HEK293 (cell line): ENCODE measurements around the gene RND1.

ENCODE experiments used
- CTCF ChIA-PET: fragments of 350-600 bp; formaldehyde crosslinking; extraction: SDS; loops from one replicate; lab custom pipeline; 2021; ENCODE audit warnings: antibody characterized with exemption; lab: Yijun Ruan, JAX
- POLR2A ChIA-PET: fragments of 300-600 bp; formaldehyde crosslinking; extraction: SDS; loops from one replicate; lab custom pipeline; 2020; ENCODE audit warnings: antibody characterized with exemption, inconsistent platforms; lab: Yijun Ruan, JAX
- H3K27ac ChIP-seq: fragments of 200-500 bp; sonication (Bioruptor generic); 2 replicates; pipeline ENCODE4 v1.5.1; 2014; ENCODE audit warnings: low read depth, low read length, control low read depth, inconsistent platforms; ENCODE audit errors: extremely low read depth
- H3K36me3 ChIP-seq, 2 experiments: fragments of 200-500 bp in 1 of 2; sonication (Bioruptor generic) in 1 of 2; 1 replicate in 1 of 2; 2 replicates in 1 of 2; pipeline ENCODE4 v1.5.1; 2014 to 2017; ENCODE audit warnings: inconsistent platforms in 2 of 2, low read length in 2 of 2; ENCODE audit not compliant: control insufficient read depth in 2 of 2, insufficient read depth in 1 of 2
- H3K4me1 ChIP-seq: fragments of 200-500 bp; sonication (Bioruptor generic); 2 replicates; pipeline ENCODE4 v1.5.1; 2014; ENCODE audit warnings: mild to moderate bottlenecking, low read length, inconsistent platforms; ENCODE audit not compliant: control insufficient read depth, insufficient read depth
- H3K4me3 ChIP-seq: 2 replicates; pipeline ENCODE4 v1.5.1; 2011; ENCODE audit warnings: low read depth, mild to moderate bottlenecking, control low read depth, low read length, moderate library complexity
- H3K9me3 ChIP-seq: fragments of 200-500 bp; sonication (Bioruptor generic); 2 replicates; pipeline ENCODE4 v1.5.1; 2014; ENCODE audit warnings: low read depth, low read length, inconsistent platforms; ENCODE audit not compliant: control insufficient read depth, insufficient read depth
- BCL11B ChIP-seq: fragments of 450-650 bp; formaldehyde crosslinking; IDR thresholded peaks from 2 replicates; pipeline ENCODE4 v1.5.1; 2016; ENCODE audit warnings: low read depth, missing biosample characterization, missing genetic modification characterization
- GLIS1 ChIP-seq: fragments of 450-650 bp; formaldehyde crosslinking; IDR thresholded peaks from 2 replicates; pipeline ENCODE4 v1.5.1; 2016; ENCODE audit warnings: missing biosample characterization, missing genetic modification characterization
- GLIS2 ChIP-seq: fragments of 450-650 bp; formaldehyde crosslinking; IDR thresholded peaks from 2 replicates; pipeline ENCODE4 v1.5.1; 2016; ENCODE audit warnings: missing biosample characterization, missing genetic modification characterization
- IKZF3 ChIP-seq: fragments of 450-650 bp; IDR thresholded peaks from 2 replicates; pipeline ENCODE4 v1.5.0; 2018; ENCODE audit warnings: missing biosample characterization, mild to moderate bottlenecking, missing genetic modification characterization, moderate library complexity
- OVOL3 ChIP-seq: fragments of 450-650 bp; formaldehyde crosslinking; IDR thresholded peaks from 2 replicates; pipeline ENCODE4 v1.5.1; 2016; ENCODE audit warnings: missing biosample characterization, missing genetic modification characterization
- SCRT2 ChIP-seq: fragments of 450-650 bp; formaldehyde crosslinking; IDR thresholded peaks from 2 replicates; pipeline ENCODE4 v1.5.1; 2016; ENCODE audit warnings: missing biosample characterization, missing genetic modification characterization
- ZBTB17 ChIP-seq: fragments of 450-650 bp; formaldehyde crosslinking; IDR thresholded peaks from 2 replicates; pipeline ENCODE4 v1.5.1; 2016; ENCODE audit warnings: missing biosample characterization, missing genetic modification characterization
- ZFHX2 ChIP-seq: fragments of 450-650 bp; formaldehyde crosslinking; conservative IDR thresholded peaks from 2 replicates; pipeline ENCODE4 v1.5.1; 2016; ENCODE audit warnings: missing biosample characterization, missing genetic modification characterization
- ZNF114 ChIP-seq: fragments of 450-650 bp; formaldehyde crosslinking; IDR thresholded peaks from 2 replicates; pipeline ENCODE4 v1.5.0; 2017; ENCODE audit warnings: missing biosample characterization, missing genetic modification characterization
- ZNF121 ChIP-seq: fragments of 450-650 bp; formaldehyde crosslinking; IDR thresholded peaks from 2 replicates; pipeline ENCODE4 v1.5.1; 2016; ENCODE audit warnings: missing biosample characterization, missing genetic modification characterization
- ZNF16 ChIP-seq: fragments of 450-650 bp; formaldehyde crosslinking; IDR thresholded peaks from 2 replicates; pipeline ENCODE4 v1.5.1; 2016; ENCODE audit warnings: low read depth, missing biosample characterization, missing genetic modification characterization
- ZNF19 ChIP-seq: fragments of 450-650 bp; formaldehyde crosslinking; IDR thresholded peaks from 2 replicates; pipeline ENCODE4; 2016; ENCODE audit warnings: missing biosample characterization, missing genetic modification characterization, low read depth
- ZNF202 ChIP-seq: fragments of 450-650 bp; formaldehyde crosslinking; IDR thresholded peaks from 2 replicates; pipeline ENCODE4 v1.5.1; 2016; ENCODE audit warnings: missing biosample characterization, missing genetic modification characterization, borderline replicate concordance
- ZNF211 ChIP-seq: fragments of 450-650 bp; formaldehyde crosslinking; IDR thresholded peaks from 2 replicates; pipeline ENCODE4 v1.5.1; 2016; ENCODE audit warnings: low read depth, missing biosample characterization, missing genetic modification characterization
- ZNF23 ChIP-seq: fragments of 450-650 bp; formaldehyde crosslinking; IDR thresholded peaks from 2 replicates; pipeline ENCODE4 v1.5.1; 2016; ENCODE audit warnings: missing biosample characterization, missing genetic modification characterization, borderline replicate concordance
- ZNF248 ChIP-seq: fragments of 450-650 bp; formaldehyde crosslinking; IDR thresholded peaks from 2 replicates; pipeline ENCODE4 v1.5.1; 2017; ENCODE audit warnings: missing biosample characterization, missing genetic modification characterization
- ZNF266 ChIP-seq: fragments of 450-650 bp; formaldehyde crosslinking; IDR thresholded peaks from 2 replicates; pipeline ENCODE4 v1.5.1; 2016; ENCODE audit warnings: missing biosample characterization, missing genetic modification characterization, low read depth
- ZNF335 ChIP-seq: fragments of 450-650 bp; formaldehyde crosslinking; conservative IDR thresholded peaks from 2 replicates; pipeline ENCODE4 v1.5.1; 2016; ENCODE audit warnings: missing biosample characterization, missing genetic modification characterization
- ZNF433 ChIP-seq: fragments of 450-650 bp; formaldehyde crosslinking; IDR thresholded peaks from 2 replicates; pipeline ENCODE4 v1.5.1; 2016; ENCODE audit warnings: missing biosample characterization, missing genetic modification characterization, low read depth
- ZNF529 ChIP-seq: fragments of 450-650 bp; formaldehyde crosslinking; IDR thresholded peaks from 2 replicates; pipeline ENCODE4 v1.5.1; 2017; ENCODE audit warnings: missing genetic modification characterization, missing biosample characterization; ENCODE audit not compliant: insufficient replicate concordance
- ZNF548 ChIP-seq: fragments of 450-650 bp; formaldehyde crosslinking; IDR thresholded peaks from 2 replicates; pipeline ENCODE4 v1.5.1; 2016; ENCODE audit warnings: missing biosample characterization, missing genetic modification characterization
- ZNF624 ChIP-seq: fragments of 450-650 bp; formaldehyde crosslinking; IDR thresholded peaks from 2 replicates; pipeline ENCODE4 v1.5.1; 2017; ENCODE audit warnings: missing biosample characterization, missing genetic modification characterization
- ZNF658 ChIP-seq: fragments of 450-650 bp; formaldehyde crosslinking; IDR thresholded peaks from 2 replicates; pipeline ENCODE4; 2016; ENCODE audit warnings: missing biosample characterization, missing genetic modification characterization
- ZNF701 ChIP-seq: fragments of 450-650 bp; formaldehyde crosslinking; IDR thresholded peaks from 2 replicates; pipeline ENCODE4 v1.5.1; 2016; ENCODE audit warnings: missing biosample characterization, missing genetic modification characterization
- ZNF791 ChIP-seq: fragments of 450-650 bp; formaldehyde crosslinking; IDR thresholded peaks from 2 replicates; pipeline ENCODE4 v1.5.1; 2016; ENCODE audit warnings: missing biosample characterization, missing genetic modification characterization
- TF ChIP-seq, protein P1 (sequence below): fragments of 450-650 bp; formaldehyde crosslinking; IDR thresholded peaks from 2 replicates; pipeline ENCODE4 v1.5.1; 2016; ENCODE audit warnings: missing biosample characterization, missing genetic modification characterization
- TF ChIP-seq, protein P2 (sequence below): fragments of 450-650 bp; formaldehyde crosslinking; IDR thresholded peaks from 2 replicates; pipeline ENCODE4 v1.5.1; 2016; ENCODE audit warnings: missing biosample characterization, missing genetic modification characterization
- TF ChIP-seq, protein P3 (sequence below): fragments of 450-650 bp; formaldehyde crosslinking; optimal IDR thresholded peaks from 2 replicates; pipeline ENCODE3; 2016; ENCODE audit warnings: missing biosample characterization, mild to moderate bottlenecking, missing genetic modification characterization
- TF ChIP-seq, protein P4 (sequence below): fragments of 450-650 bp; formaldehyde crosslinking; IDR thresholded peaks from 2 replicates; pipeline ENCODE4 v1.5.1; 2017; ENCODE audit warnings: missing biosample characterization, missing genetic modification characterization
- TF ChIP-seq, protein P5 (sequence below): fragments of 450-650 bp; formaldehyde crosslinking; IDR thresholded peaks from 2 replicates; pipeline ENCODE4 v1.5.1; 2016; ENCODE audit warnings: missing biosample characterization, missing genetic modification characterization

RND1 gene

DNA sequence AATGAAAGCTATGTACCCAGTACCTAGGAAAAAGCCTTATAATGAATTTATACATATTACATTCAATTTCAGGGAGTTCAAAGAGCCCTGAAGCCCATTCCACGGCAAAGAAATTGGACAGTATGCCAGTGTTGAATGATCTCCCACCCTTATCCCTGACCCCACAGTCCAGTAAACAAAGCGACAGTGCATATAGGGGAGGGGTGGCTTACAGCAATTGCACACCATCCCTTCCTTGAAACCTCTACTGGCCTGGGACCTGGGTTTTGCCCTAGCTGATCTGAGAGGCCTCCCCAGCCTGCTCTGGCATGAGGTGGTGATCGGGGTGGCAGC, 17.3 kb upstream of the RND1 start (continued):
- TF ChIP-seq GLIS1 = no peak

DNA sequence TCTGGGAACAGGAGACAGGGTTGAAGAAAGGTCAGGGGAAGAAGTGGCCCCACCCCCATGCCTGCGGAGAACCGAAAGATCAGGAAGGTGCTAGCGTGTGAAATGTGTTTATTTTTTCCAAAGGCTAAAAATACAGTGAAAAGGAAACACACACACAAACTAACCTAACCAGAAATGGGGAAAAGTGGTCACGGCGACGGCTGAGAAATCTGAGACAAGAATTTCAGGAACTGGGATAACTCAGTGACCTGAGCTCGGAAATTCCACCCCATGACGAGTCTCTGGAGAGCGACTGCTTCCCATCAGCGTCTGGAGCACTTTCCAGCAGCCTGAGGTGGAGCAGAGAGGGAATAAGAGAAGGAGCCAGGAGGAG, 16.6 kb upstream of the RND1 start:
- POLR2A ChIA-PET = interaction anchor here (1.1 to 3.4 kb wide), 2 partner anchors 17 to 29 kb away, joined by 5 to 24 read pairs; partner anchors contain the start of gene RND1
- H3K4me3 ChIP-seq = no peak overlapping the region
- H3K36me3 ChIP-seq = no peaks in the 10 kb centered on the region
- CTCF ChIA-PET = interaction anchor here (0.9 to 8.3 kb wide), 4 partner anchors 9 to 115 kb away, joined by 3 to 64 read pairs (median 22); partner anchors contain the start of gene DDX23
- no peak overlapping the region for H3K27ac ChIP-seq
- H3K9me3 ChIP-seq = no peaks in the 10 kb centered on the region
- H3K4me1 ChIP-seq = peaks cover 20% of the 10 kb centered on the region
- TF ChIP-seq ZNF121 (tag by site-specific recombination) (no peak), ZNF202 (tag by site-specific recombination) (no peak), ZBTB17 (tag by site-specific recombination) (peak; percentile 85), OVOL3 (tag by site-specific recombination) (no peak), ZNF791 (tag by site-specific recombination) (no peak), ZNF16 (no peak), ZNF701 (no peak), ZNF114 (no peak), ZNF658 (tag by site-specific recombination) (no peak), GLIS2 (no peak), SCRT2 (no peak), ZNF23 (tag by site-specific recombination) (no peak), ZNF433 (tag by site-specific recombination) (no peak), ZNF248 (tag by site-specific recombination) (no peak), BCL11B (tag by site-specific recombination) (no peak), ZFHX2 (no peak), ZNF19 (no peak), ZNF335 (peak; percentile 28; the same call in 1 of the 2 replicates), IKZF3 (tag by site-specific recombination) (0 out of 2 replicates have a peak, but pooled peaks have one; percentile 31), ZNF624 (tag by site-specific recombination) (no peak), ZNF211 (tag by site-specific recombination) (no peak), ZNF548 (tag by site-specific recombination) (no peak), ZNF266 (tag by site-specific recombination) (no peak), ZNF529 (tag by site-specific recombination) (no peak)
- TF ChIP-seq, protein P1, sequence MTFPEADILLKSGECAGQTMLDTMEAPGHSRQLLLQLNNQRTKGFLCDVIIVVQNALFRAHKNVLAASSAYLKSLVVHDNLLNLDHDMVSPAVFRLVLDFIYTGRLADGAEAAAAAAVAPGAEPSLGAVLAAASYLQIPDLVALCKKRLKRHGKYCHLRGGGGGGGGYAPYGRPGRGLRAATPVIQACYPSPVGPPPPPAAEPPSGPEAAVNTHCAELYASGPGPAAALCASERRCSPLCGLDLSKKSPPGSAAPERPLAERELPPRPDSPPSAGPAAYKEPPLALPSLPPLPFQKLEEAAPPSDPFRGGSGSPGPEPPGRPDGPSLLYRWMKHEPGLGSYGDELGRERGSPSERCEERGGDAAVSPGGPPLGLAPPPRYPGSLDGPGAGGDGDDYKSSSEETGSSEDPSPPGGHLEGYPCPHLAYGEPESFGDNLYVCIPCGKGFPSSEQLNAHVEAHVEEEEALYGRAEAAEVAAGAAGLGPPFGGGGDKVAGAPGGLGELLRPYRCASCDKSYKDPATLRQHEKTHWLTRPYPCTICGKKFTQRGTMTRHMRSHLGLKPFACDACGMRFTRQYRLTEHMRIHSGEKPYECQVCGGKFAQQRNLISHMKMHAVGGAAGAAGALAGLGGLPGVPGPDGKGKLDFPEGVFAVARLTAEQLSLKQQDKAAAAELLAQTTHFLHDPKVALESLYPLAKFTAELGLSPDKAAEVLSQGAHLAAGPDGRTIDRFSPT (tag by site-specific recombination) = no peak
- TF ChIP-seq, protein P2, sequence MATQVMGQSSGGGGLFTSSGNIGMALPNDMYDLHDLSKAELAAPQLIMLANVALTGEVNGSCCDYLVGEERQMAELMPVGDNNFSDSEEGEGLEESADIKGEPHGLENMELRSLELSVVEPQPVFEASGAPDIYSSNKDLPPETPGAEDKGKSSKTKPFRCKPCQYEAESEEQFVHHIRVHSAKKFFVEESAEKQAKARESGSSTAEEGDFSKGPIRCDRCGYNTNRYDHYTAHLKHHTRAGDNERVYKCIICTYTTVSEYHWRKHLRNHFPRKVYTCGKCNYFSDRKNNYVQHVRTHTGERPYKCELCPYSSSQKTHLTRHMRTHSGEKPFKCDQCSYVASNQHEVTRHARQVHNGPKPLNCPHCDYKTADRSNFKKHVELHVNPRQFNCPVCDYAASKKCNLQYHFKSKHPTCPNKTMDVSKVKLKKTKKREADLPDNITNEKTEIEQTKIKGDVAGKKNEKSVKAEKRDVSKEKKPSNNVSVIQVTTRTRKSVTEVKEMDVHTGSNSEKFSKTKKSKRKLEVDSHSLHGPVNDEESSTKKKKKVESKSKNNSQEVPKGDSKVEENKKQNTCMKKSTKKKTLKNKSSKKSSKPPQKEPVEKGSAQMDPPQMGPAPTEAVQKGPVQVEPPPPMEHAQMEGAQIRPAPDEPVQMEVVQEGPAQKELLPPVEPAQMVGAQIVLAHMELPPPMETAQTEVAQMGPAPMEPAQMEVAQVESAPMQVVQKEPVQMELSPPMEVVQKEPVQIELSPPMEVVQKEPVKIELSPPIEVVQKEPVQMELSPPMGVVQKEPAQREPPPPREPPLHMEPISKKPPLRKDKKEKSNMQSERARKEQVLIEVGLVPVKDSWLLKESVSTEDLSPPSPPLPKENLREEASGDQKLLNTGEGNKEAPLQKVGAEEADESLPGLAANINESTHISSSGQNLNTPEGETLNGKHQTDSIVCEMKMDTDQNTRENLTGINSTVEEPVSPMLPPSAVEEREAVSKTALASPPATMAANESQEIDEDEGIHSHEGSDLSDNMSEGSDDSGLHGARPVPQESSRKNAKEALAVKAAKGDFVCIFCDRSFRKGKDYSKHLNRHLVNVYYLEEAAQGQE (tag by site-specific recombination) = peak; percentile 22; the same call in 1 of the 2 replicates
- TF ChIP-seq, protein P3, sequence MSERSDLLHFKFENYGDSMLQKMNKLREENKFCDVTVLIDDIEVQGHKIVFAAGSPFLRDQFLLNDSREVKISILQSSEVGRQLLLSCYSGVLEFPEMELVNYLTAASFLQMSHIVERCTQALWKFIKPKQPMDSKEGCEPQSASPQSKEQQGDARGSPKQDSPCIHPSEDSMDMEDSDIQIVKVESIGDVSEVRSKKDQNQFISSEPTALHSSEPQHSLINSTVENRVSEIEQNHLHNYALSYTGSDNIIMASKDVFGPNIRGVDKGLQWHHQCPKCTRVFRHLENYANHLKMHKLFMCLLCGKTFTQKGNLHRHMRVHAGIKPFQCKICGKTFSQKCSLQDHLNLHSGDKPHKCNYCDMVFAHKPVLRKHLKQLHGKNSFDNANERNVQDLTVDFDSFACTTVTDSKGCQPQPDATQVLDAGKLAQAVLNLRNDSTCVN (tag by site-specific recombination) = no peak
- TF ChIP-seq, protein P4, sequence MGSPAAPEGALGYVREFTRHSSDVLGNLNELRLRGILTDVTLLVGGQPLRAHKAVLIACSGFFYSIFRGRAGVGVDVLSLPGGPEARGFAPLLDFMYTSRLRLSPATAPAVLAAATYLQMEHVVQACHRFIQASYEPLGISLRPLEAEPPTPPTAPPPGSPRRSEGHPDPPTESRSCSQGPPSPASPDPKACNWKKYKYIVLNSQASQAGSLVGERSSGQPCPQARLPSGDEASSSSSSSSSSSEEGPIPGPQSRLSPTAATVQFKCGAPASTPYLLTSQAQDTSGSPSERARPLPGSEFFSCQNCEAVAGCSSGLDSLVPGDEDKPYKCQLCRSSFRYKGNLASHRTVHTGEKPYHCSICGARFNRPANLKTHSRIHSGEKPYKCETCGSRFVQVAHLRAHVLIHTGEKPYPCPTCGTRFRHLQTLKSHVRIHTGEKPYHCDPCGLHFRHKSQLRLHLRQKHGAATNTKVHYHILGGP (tag by site-specific recombination) = no peak
- TF ChIP-seq, protein P5, sequence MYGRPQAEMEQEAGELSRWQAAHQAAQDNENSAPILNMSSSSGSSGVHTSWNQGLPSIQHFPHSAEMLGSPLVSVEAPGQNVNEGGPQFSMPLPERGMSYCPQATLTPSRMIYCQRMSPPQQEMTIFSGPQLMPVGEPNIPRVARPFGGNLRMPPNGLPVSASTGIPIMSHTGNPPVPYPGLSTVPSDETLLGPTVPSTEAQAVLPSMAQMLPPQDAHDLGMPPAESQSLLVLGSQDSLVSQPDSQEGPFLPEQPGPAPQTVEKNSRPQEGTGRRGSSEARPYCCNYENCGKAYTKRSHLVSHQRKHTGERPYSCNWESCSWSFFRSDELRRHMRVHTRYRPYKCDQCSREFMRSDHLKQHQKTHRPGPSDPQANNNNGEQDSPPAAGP = no peak
